Left colon (tissue), 2 donors: ENCODE data around the gene SCARB1. TPM values are rescaled to one million over a fixed set of nuclear protein-coding genes. Genes with fewer than 3 reads are reported as not detected.
"Not testable (repeated sequence)": the region's sequence is repeated elsewhere in the genome, so short reads cannot be mapped to it uniquely, and the experiment has no call there.

Source experiments
- ATAC-seq: fragments of 200-7000 bp; cut with Tn5 transposase; one replicate; pipeline ENCODE4 v1.9.1; 2020; ENCODE audit warnings: mild to moderate bottlenecking, moderate library complexity
- DNase-seq, 2 donors: peaks; one replicate each; pipeline ENCODE4 v3.0.0-alpha.2; 2020
- intact Hi-C, 2 donors: fragments of 100-400 bp; cut with DNase I in 1 of 2; cut with micrococcal nuclease in 1 of 2; formaldehyde crosslinking; loops; one replicate each; pipeline versions ENCODE4 v1.11.2 to v1.14.0; 2022; cut with DNase I, micrococcal nuclease
- long read RNA-seq: library from polyadenylated mRNA; unstranded; transcript quantifications from one replicate; pipeline ENCODE4 v2.0.0, GENCODE V29; 2021
- total RNA-seq, 2 donors: library from RNA; stranded (reverse); fragmentation: NEBNext Ultra II Directional; extraction: Animal tissue kit (Norgen Biotek cat#: 25700); gene quantifications; one replicate each; pipeline ENCODE4 v1.2.1, GENCODE V29; 2021
- donor health status: DM: no; HTN: no; CAD: no.
- donor health status: DM: yes; HTN: yes; CAD: no.

The SCARB1 gene
- 10 to 100 TPM; 39.1 to 66.1 TPM for total RNA-seq
- long read RNA-seq, transcript SCARB1-201 (13 exons, 2,611 nt): major isoform, 19 of 39 reads
- long read RNA-seq, partial matches to known transcripts: 11 of 39 reads
- long read RNA-seq, other reads (novel, unspliced or antisense): 8 of 39 reads

- intact Hi-C loops: no loop called here
- DNase-seq (peak; percentile 78 to 91), ATAC-seq (peak; percentile 89)
These were observed at the start of gene SCARB1 for GRCh38 chr12:124863416-124864325. TSS of gene SCARB1 (minus strand) at chr12:124863864. CDS start at chr12:124863720, 144 bp downstream.

GRCh38 chr12:124912529-124913287 is 49.0 kb upstream of the SCARB1 start:
- ATAC-seq, intact Hi-C loops, DNase-seq: not testable (repeated sequence)

- DNase-seq, intact Hi-C loops, ATAC-seq: not testable (repeated sequence)
These were observed 47.9 kb upstream of the SCARB1 start for GRCh38 chr12:124911521-124911920.

GRCh38 chr12:124910561-124911478 is 47.2 kb upstream of the SCARB1 start:
- ATAC-seq (no peak), DNase-seq (no peak)
- intact Hi-C loops: no loop called here

GRCh38 chr12:124909831-124910560 is 46.3 kb upstream of the SCARB1 start:
- intact Hi-C loops: no loop called here
- no peak for ATAC-seq
- no peak for DNase-seq

GRCh38 chr12:124906606-124907261 is 43.1 kb upstream of the SCARB1 start:
- peak; percentile 93 for DNase-seq
- intact Hi-C loops: no loop called here
- ATAC-seq: peak; percentile 62

GRCh38 chr12:124904306-124905098 is 40.8 kb upstream of the SCARB1 start:
- intact Hi-C loops: no loop called here
- DNase-seq (peak; percentile 78 to 93), ATAC-seq (peak; percentile 83)

- ATAC-seq (no peak), DNase-seq (no peak)
- intact Hi-C loops: no loop called here
These were observed 39.3 kb upstream of the SCARB1 start for GRCh38 chr12:124902916-124903315.

- ATAC-seq: no peak
- intact Hi-C loops: no loop called here
These were observed 37.3 kb upstream of the SCARB1 start for GRCh38 chr12:124901003-124901402.

GRCh38 chr12:124900345-124900795 is 36.7 kb upstream of the SCARB1 start:
- DNase-seq, intact Hi-C loops, ATAC-seq: not testable (repeated sequence)

More at GRCh38 chr12:124901003-124901402, 37.3 kb upstream of the SCARB1 start:
- DNase-seq: no peak

GRCh38 chr12:124898923-124899294 is 35.2 kb upstream of the SCARB1 start:
- ATAC-seq: no peak
- no peak for DNase-seq
- intact Hi-C loops: no loop called here

- ATAC-seq: peak; percentile 82
- intact Hi-C loops: no loop called here
- DNase-seq: peak; percentile 51 to 70
These were observed 34.7 kb upstream of the SCARB1 start for GRCh38 chr12:124898200-124898922.

- intact Hi-C loops: no loop called here
- no peak for DNase-seq
- ATAC-seq: no peak
These were observed 32.8 kb upstream of the SCARB1 start for GRCh38 chr12:124896461-124896860.

- intact Hi-C loops: no loop called here
- ATAC-seq: no peak
- DNase-seq: no peak
These were observed 30.3 kb upstream of the SCARB1 start for GRCh38 chr12:124893792-124894516.

GRCh38 chr12:124888260-124888659 is 24.6 kb upstream of the SCARB1 start:
- ATAC-seq (no peak), DNase-seq (no peak)
- intact Hi-C loops: no loop called here
